ENCODE results near the gene INS.

Gene INS

GRCh38 chr11:2146051-2146450, 15.0 kb downstream of the INS start:
- peaks cover 0 to 8% of the 10 kb centered on the region in 2 donors for H3K4me1 ChIP-seq (ENCODE audit: control insufficient read depth in 1 of 2, insufficient read depth in 2 of 2, low read length in 2 of 2)
- H3K27ac ChIP-seq (ENCODE audit: low read length): no peak overlapping the region
- no peak overlapping the region for H3K4me3 ChIP-seq (ENCODE audit: low read depth in 1 of 2, low read length in 2 of 2)
- H3K9me3 ChIP-seq (ENCODE audit: control insufficient read depth in 1 of 2, low read length in 2 of 2): no peaks in the 10 kb centered on the region
- H3K27me3 ChIP-seq (ENCODE audit: low read depth, low read length): peaks cover 46% of the 10 kb centered on the region
- H3K36me3 ChIP-seq (ENCODE audit: control insufficient read depth in 1 of 2, insufficient read depth in 2 of 2, low read length in 2 of 2): no peaks in the 10 kb centered on the region

GRCh38 chr11:2144544-2145248, 16.3 kb downstream of the INS start:
- no peaks in the 10 kb centered on the region for H3K9me3 ChIP-seq (ENCODE audit: control insufficient read depth in 1 of 2, low read length in 2 of 2)
- H3K4me3 ChIP-seq (ENCODE audit: low read depth in 1 of 2, low read length in 2 of 2): no peak overlapping the region
- peaks cover 0 to 18% of the 10 kb centered on the region in 2 donors for H3K4me1 ChIP-seq (ENCODE audit: control insufficient read depth in 1 of 2, insufficient read depth in 2 of 2, low read length in 2 of 2)
- peaks cover 36% of the 10 kb centered on the region for H3K27me3 ChIP-seq (ENCODE audit: low read depth, low read length)
- no peaks in the 10 kb centered on the region for H3K36me3 ChIP-seq (ENCODE audit: control insufficient read depth in 1 of 2, insufficient read depth in 2 of 2, low read length in 2 of 2)
- H3K27ac ChIP-seq (ENCODE audit: low read length): no peak overlapping the region

GRCh38 chr11:2143799-2144543, 17.0 kb downstream of the INS start:
- H3K9me3 ChIP-seq (ENCODE audit: control insufficient read depth in 1 of 2, low read length in 2 of 2): no peaks in the 10 kb centered on the region
- no peaks in the 10 kb centered on the region for H3K36me3 ChIP-seq (ENCODE audit: control insufficient read depth in 1 of 2, insufficient read depth in 2 of 2, low read length in 2 of 2)
- H3K27me3 ChIP-seq (ENCODE audit: low read depth, low read length): peaks cover 36% of the 10 kb centered on the region
- H3K27ac ChIP-seq (ENCODE audit: low read length): no peak overlapping the region
- no peak overlapping the region for H3K4me3 ChIP-seq (ENCODE audit: low read depth in 1 of 2, low read length in 2 of 2)
- H3K4me1 ChIP-seq (ENCODE audit: control insufficient read depth in 1 of 2, insufficient read depth in 2 of 2, low read length in 2 of 2): peaks cover 0 to 20% of the 10 kb centered on the region in 2 donors

GRCh38 chr11:2143477-2143798, 17.6 kb downstream of the INS start:
- peaks cover 0 to 21% of the 10 kb centered on the region in 2 donors for H3K4me1 ChIP-seq (ENCODE audit: control insufficient read depth in 1 of 2, insufficient read depth in 2 of 2, low read length in 2 of 2)
- no peak overlapping the region for H3K4me3 ChIP-seq (ENCODE audit: low read depth in 1 of 2, low read length in 2 of 2)
- H3K36me3 ChIP-seq (ENCODE audit: control insufficient read depth in 1 of 2, insufficient read depth in 2 of 2, low read length in 2 of 2): no peaks in the 10 kb centered on the region
- peaks cover 36% of the 10 kb centered on the region for H3K27me3 ChIP-seq (ENCODE audit: low read depth, low read length)
- no peaks in the 10 kb centered on the region for H3K9me3 ChIP-seq (ENCODE audit: control insufficient read depth in 1 of 2, low read length in 2 of 2)
- no peak overlapping the region for H3K27ac ChIP-seq (ENCODE audit: low read length)

- Histone ChIP-seq H3K9me3 (ENCODE audit: control insufficient read depth in 1 of 2, low read length in 2 of 2) (no peaks in the 10 kb centered on the region), H3K4me3 (ENCODE audit: low read depth in 1 of 2, low read length in 2 of 2) (no peak overlapping the region), H3K27me3 (ENCODE audit: low read depth, low read length) (peaks cover 36% of the 10 kb centered on the region), H3K36me3 (ENCODE audit: control insufficient read depth in 1 of 2, insufficient read depth in 2 of 2, low read length in 2 of 2) (no peaks in the 10 kb centered on the region), H3K4me1 (ENCODE audit: control insufficient read depth in 1 of 2, insufficient read depth in 2 of 2, low read length in 2 of 2) (peaks cover 0 to 25% of the 10 kb centered on the region in 2 donors), H3K27ac (ENCODE audit: low read length) (no peak overlapping the region)
Measured at GRCh38 chr11:2142762-2143202, 18.2 kb downstream of the INS start.

- H3K4me1 ChIP-seq (ENCODE audit: control insufficient read depth in 1 of 2, insufficient read depth in 2 of 2, low read length in 2 of 2): peaks cover 0 to 30% of the 10 kb centered on the region in 2 donors
- no peaks in the 10 kb centered on the region for H3K36me3 ChIP-seq (ENCODE audit: control insufficient read depth in 1 of 2, insufficient read depth in 2 of 2, low read length in 2 of 2)
- no peaks in the 10 kb centered on the region for H3K9me3 ChIP-seq (ENCODE audit: control insufficient read depth in 1 of 2, low read length in 2 of 2)
- H3K27ac ChIP-seq (ENCODE audit: low read length): no peak overlapping the region
- H3K4me3 ChIP-seq (ENCODE audit: low read depth in 1 of 2, low read length in 2 of 2): no peak overlapping the region
- H3K27me3 ChIP-seq (ENCODE audit: low read depth, low read length): peaks cover 39% of the 10 kb centered on the region
Measured at GRCh38 chr11:2142300-2142759, 18.7 kb downstream of the INS start.

- Histone ChIP-seq H3K27me3 (ENCODE audit: low read depth, low read length) (peaks cover 41% of the 10 kb centered on the region), H3K27ac (ENCODE audit: low read length) (no peak overlapping the region)
Measured at GRCh38 chr11:2140411-2141400, 20.3 kb downstream of the INS start.

GRCh38 chr11:2139621-2140337, 21.2 kb downstream of the INS start:
- H3K4me1 ChIP-seq (ENCODE audit: control insufficient read depth in 1 of 2, insufficient read depth in 2 of 2, low read length in 2 of 2): peaks cover 0 to 37% of the 10 kb centered on the region in 2 donors
- no peaks in the 10 kb centered on the region for H3K9me3 ChIP-seq (ENCODE audit: control insufficient read depth in 1 of 2, low read length in 2 of 2)
- no peaks in the 10 kb centered on the region for H3K36me3 ChIP-seq (ENCODE audit: control insufficient read depth in 1 of 2, insufficient read depth in 2 of 2, low read length in 2 of 2)
- no peak overlapping the region for H3K4me3 ChIP-seq (ENCODE audit: low read depth in 1 of 2, low read length in 2 of 2)
- peaks cover 32% of the 10 kb centered on the region for H3K27me3 ChIP-seq (ENCODE audit: low read depth, low read length)
- H3K27ac ChIP-seq (ENCODE audit: low read length): no peak overlapping the region

More at GRCh38 chr11:2140411-2141400, 20.3 kb downstream of the INS start:
- Histone ChIP-seq H3K4me1 (ENCODE audit: control insufficient read depth in 1 of 2, insufficient read depth in 2 of 2, low read length in 2 of 2) (peaks cover 0 to 37% of the 10 kb centered on the region in 2 donors), H3K36me3 (ENCODE audit: control insufficient read depth in 1 of 2, insufficient read depth in 2 of 2, low read length in 2 of 2) (no peaks in the 10 kb centered on the region), H3K4me3 (ENCODE audit: low read depth in 1 of 2, low read length in 2 of 2) (no peak overlapping the region), H3K9me3 (ENCODE audit: control insufficient read depth in 1 of 2, low read length in 2 of 2) (no peaks in the 10 kb centered on the region)

- Histone ChIP-seq H3K9me3 (ENCODE audit: control insufficient read depth in 1 of 2, low read length in 2 of 2) (no peaks in the 10 kb centered on the region), H3K27ac (ENCODE audit: low read length) (no peak within 1 kb of the TSS), H3K4me3 (ENCODE audit: low read depth in 1 of 2, low read length in 2 of 2) (peak within 1 kb of the TSS in 1 of 2 donors; percentile 50), H3K36me3 (ENCODE audit: control insufficient read depth in 1 of 2, insufficient read depth in 2 of 2, low read length in 2 of 2) (no peaks in the 10 kb centered on the region), H3K27me3 (ENCODE audit: low read depth, low read length) (peaks cover 26% of the 10 kb centered on the region), H3K4me1 (ENCODE audit: control insufficient read depth in 1 of 2, insufficient read depth in 2 of 2, low read length in 2 of 2) (peaks cover 0 to 35% of the 10 kb centered on the region in 2 donors)
Measured at GRCh38 chr11:2139123-2139521, 21.9 kb downstream of the INS start, which contains the start of gene IGF2. TSS of gene IGF2 (minus strand) at chr11:2139389. CDS start at chr11:2135523, 3,866 bp downstream.

- Histone ChIP-seq H3K4me3 (ENCODE audit: low read depth in 1 of 2, low read length in 2 of 2) (peak overlapping the region in 1 of 2 donors; percentile 50), H3K9me3 (ENCODE audit: control insufficient read depth in 1 of 2, low read length in 2 of 2) (no peaks in the 10 kb centered on the region), H3K27me3 (ENCODE audit: low read depth, low read length) (peaks cover 26% of the 10 kb centered on the region), H3K27ac (ENCODE audit: low read length) (no peak overlapping the region), H3K36me3 (ENCODE audit: control insufficient read depth in 1 of 2, insufficient read depth in 2 of 2, low read length in 2 of 2) (no peaks in the 10 kb centered on the region), H3K4me1 (ENCODE audit: control insufficient read depth in 1 of 2, insufficient read depth in 2 of 2, low read length in 2 of 2) (peaks cover 0 to 30% of the 10 kb centered on the region in 2 donors)
Measured at GRCh38 chr11:2138431-2139122, 22.4 kb downstream of the INS start.
